Stomach (tissue), 4 donors: ENCODE measurements around the gene SMYD3.

Source experiments
- POLR2A ChIP-seq, 4 donors: fragments of 450-650 bp; IDR thresholded peaks; one replicate each; pipeline ENCODE4 v1.6.1; 2016; ENCODE audit warnings: antibody characterized with exemption in 4 of 4, control low read depth in 2 of 4, mild to moderate bottlenecking in 1 of 4, moderate library complexity in 1 of 4
- POLR2AphosphoS5 ChIP-seq, 3 donors: sonication (generic); formaldehyde crosslinking; IDR thresholded peaks; one replicate each; pipeline ENCODE4 v1.6.1; 2016; ENCODE audit warnings: antibody characterized with exemption in 3 of 3
- TF ChIP-seq, protein P1 (sequence below), 7 experiments: fragments of 450-650 bp in 4 of 7; fragments of 200-600 bp in 3 of 7; sonication (generic) in 3 of 7; IDR thresholded peaks; one replicate each; pipeline ENCODE4 v1.5.1; 2016 to 2019; ENCODE audit warnings: antibody characterized with exemption in 7 of 7, control low read depth in 2 of 7, mild to moderate bottlenecking in 1 of 7

DNA sequence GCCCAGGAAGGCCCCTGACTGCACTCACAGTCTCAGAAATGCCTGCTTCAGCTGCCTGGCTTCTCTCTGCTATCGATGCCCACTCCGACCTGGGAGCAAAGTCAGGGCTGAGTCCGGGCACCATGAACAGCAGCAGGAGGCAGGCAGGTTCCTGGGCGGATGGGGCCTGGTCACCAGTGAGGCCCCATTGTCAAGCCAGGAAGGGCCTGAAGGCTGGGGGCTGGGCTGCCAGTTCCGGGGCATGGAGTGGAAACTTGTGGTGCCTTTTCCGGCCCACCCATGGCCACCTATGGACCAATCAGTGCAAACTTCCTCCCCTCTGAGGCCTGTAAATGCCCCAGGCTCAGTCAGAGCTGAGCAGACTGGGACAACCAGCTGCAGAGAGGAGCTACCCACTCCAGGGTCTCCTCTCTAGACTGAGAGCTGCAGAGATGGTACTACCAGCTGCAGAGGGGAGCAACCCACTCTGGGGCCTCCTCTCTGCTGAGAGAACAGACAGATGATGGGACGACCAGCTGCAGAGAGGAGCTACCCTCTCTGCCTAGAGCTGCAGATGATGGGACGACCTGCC is 286.5 kb downstream of the SMYD3 start:
- TF ChIP-seq, protein P1, sequence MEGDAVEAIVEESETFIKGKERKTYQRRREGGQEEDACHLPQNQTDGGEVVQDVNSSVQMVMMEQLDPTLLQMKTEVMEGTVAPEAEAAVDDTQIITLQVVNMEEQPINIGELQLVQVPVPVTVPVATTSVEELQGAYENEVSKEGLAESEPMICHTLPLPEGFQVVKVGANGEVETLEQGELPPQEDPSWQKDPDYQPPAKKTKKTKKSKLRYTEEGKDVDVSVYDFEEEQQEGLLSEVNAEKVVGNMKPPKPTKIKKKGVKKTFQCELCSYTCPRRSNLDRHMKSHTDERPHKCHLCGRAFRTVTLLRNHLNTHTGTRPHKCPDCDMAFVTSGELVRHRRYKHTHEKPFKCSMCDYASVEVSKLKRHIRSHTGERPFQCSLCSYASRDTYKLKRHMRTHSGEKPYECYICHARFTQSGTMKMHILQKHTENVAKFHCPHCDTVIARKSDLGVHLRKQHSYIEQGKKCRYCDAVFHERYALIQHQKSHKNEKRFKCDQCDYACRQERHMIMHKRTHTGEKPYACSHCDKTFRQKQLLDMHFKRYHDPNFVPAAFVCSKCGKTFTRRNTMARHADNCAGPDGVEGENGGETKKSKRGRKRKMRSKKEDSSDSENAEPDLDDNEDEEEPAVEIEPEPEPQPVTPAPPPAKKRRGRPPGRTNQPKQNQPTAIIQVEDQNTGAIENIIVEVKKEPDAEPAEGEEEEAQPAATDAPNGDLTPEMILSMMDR (IDR thresholded peaks at IDR 0.05), result no peak
- TF ChIP-seq POLR2AphosphoS5 (IDR thresholded peaks at IDR 0.05), result no peak
- no peak for TF ChIP-seq POLR2A (IDR thresholded peaks at IDR 0.05)
